Adipocyte (in vitro differentiated cells): ENCODE measurements around the gene ASH1L.
"Not testable (repeated sequence)": the region's sequence is repeated elsewhere in the genome, so short reads cannot be mapped to it uniquely, and the experiment has no call there.

Source experiments
- DNase-seq: peaks from one replicate; pipeline ENCODE4 v3.0.0-alpha.2; 2015; ENCODE audit warnings: low read depth
- H3K27me3 ChIP-seq: replicated peaks from 2 replicates; pipeline ENCODE4 v1.7.0; 2013; ENCODE audit warnings: mild to moderate bottlenecking, low read length, moderate library complexity; ENCODE audit not compliant: control insufficient read depth, insufficient read depth
- H3K36me3 ChIP-seq: 2 replicates; pipeline ENCODE4 v1.7.0; 2013; ENCODE audit warnings: low read length, mild to moderate bottlenecking, moderate library complexity; ENCODE audit not compliant: control insufficient read depth, insufficient read depth, severe bottlenecking
- H3K4me1 ChIP-seq: 2 replicates; pipeline ENCODE4 v1.7.0; 2013; ENCODE audit warnings: mild to moderate bottlenecking, low read length, moderate library complexity; ENCODE audit not compliant: control insufficient read depth, insufficient read depth
- H3K4me3 ChIP-seq: 2 replicates; pipeline ENCODE4 v1.7.0; 2013; ENCODE audit warnings: mild to moderate bottlenecking, low read length, moderate library complexity
- H3K9ac ChIP-seq: 2 replicates; pipeline ENCODE4 v1.7.0; 2013; ENCODE audit warnings: mild to moderate bottlenecking, low read length, moderate library complexity
- H3K9me3 ChIP-seq: 2 replicates; pipeline ENCODE4 v1.7.0; 2013; ENCODE audit warnings: mild to moderate bottlenecking, low read length, moderate library complexity; ENCODE audit not compliant: control insufficient read depth

ASH1L gene

DNA sequence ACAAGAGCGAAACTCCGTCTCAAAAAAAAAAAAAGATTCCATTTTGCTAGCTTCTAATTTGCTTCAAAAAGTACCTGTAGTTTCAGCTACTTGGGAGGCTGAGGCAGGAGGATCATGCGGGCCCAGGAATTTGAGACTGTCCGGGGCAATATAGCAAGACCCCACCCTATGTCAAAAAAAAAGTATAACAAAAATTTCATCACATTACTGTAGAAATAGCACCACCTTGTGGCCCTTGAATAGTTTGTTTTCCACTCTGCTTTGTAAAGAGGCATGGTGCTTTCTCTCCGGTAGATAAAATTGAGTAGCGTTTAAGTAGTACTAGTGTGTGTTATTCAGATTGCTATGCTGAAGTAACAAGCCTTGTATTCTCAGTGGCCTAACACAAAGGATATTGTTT, 29.2 kb upstream of the ASH1L start:
- no peaks in the 10 kb centered on the region for H3K27me3 ChIP-seq
- H3K9me3 ChIP-seq = no peaks in the 10 kb centered on the region
- no peaks in the 10 kb centered on the region for H3K4me1 ChIP-seq
- H3K36me3 ChIP-seq = no peaks in the 10 kb centered on the region
- DNase-seq = peak; percentile 90
- no peak overlapping the region for H3K4me3 ChIP-seq
- no peak overlapping the region for H3K9ac ChIP-seq

DNA sequence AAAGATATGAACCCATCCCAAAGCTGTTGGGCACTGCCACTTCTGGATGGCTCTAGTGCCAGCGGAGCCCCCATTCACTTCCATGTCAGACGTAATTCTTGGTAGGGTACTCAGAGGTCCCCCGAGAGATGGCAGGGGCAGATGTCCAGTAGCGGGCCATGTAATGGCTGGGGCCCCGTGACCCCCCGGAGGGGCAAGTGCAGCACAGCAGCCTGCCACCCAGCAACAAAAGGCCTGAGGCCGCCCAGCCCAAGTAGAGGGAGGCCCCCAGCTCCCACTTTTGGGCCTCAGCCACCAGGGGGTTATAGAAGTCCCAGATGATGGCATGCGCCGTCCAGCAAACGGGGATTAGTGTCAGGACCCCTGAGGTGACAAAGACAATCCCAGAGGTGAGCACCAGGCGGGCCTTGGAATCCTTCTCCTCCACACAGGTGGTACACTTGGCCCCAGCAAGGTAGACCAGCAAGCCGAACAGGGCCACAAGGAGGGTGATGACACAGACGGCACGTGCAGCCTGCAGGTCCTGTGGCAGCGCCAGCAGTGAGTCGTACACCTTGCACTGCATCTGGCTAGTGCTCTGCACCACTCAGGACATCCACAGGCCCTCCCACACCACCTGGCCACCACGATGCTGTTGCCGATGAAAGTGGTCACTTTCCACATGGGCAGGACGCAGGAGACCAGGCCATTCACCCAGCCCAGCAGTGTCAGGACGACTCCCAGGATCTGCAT, 28.1 kb upstream of the ASH1L start:
- not testable (repeated sequence) for DNase-seq, H3K9me3 ChIP-seq, H3K4me3 ChIP-seq, H3K9ac ChIP-seq, H3K4me1 ChIP-seq, H3K27me3 ChIP-seq, H3K36me3 ChIP-seq

DNA sequence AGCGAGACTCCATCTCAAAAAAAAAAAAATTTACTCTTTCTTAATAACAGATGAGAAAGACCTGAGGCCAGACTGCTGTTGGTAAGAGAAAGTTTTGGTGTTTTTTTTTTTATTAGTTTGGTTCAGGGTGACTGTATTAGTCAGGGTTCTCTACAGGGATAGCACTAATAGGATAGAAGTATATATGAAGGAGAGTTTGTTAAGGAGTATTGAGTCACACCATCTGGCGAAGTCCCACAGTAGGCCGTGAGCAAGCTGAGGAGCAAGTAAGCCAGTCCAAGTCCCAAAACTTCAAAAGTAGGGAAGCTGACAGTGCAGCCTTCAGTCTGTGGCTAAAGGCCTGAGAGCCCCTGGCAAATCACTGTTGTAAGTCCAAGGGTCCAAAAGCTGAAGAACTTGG, 26.7 kb upstream of the ASH1L start:
- not testable (repeated sequence) for DNase-seq, H3K4me1 ChIP-seq, H3K27me3 ChIP-seq, H3K9ac ChIP-seq, H3K9me3 ChIP-seq, H3K4me3 ChIP-seq, H3K36me3 ChIP-seq

DNA sequence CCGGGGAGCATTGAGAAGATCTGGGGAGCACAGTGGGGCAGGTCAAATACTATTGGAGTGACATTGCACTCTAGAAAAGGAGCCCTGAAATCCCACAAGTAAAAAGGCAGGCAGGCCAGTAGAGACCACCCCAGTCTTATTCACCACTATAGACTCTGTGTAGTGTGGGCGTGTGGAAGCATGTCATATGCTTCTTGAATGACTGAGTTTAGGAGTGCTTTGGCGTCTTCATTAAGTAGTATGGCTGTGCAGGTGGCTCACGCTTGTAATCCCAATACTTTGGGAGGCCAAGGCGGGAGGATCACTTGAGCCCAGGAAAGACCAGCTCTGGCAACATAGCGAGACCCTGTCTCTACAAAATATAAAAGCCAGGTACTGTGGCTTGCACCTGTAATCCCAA, 21.2 kb upstream of the ASH1L start:
- H3K9ac ChIP-seq, H3K27me3 ChIP-seq, H3K36me3 ChIP-seq, H3K4me3 ChIP-seq, H3K4me1 ChIP-seq, H3K9me3 ChIP-seq, DNase-seq: not testable (repeated sequence)

DNA sequence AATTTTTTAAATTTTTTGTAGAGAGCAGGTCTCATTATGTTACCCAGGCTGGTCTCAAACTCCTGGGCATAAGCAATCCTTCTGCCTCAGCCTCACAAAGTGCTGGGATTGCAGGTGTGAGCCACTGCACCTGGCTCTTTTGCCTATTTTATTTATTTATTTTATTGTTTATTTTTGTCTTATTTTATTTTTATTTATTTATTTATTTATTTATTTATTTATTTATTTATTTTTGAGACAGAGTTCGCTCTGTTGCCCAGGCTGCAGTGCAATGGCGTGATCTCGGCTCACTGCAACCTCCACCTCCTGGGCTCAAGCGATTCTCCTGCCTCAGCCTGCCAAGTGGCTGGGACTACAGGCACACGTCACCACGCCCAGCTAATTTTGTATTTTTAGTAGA, 13.0 kb upstream of the ASH1L start:
- H3K4me1 ChIP-seq = not testable (repeated sequence)

DNA sequence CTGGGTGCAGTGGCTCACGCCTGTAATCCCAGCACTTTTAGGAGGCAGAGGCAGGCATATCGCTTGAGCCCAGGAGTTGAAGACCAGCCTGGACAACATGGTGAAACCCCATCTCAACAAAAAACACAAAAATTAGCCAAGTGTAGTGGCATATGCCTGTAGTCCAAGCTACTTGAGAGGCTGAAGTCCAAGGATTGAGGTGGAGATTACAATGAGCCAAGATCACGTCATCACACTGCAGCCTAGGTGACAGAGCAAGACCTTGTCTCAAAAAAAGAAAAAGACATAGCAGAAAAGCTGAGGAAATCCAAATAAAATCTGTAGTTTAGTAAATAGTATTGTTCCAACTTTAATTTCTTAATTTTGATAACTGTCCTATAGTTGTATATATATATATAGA, 11.5 kb upstream of the ASH1L start:
- Histone ChIP-seq H3K4me1 (no peaks in the 10 kb centered on the region), H3K36me3 (no peaks in the 10 kb centered on the region), H3K9ac (no peak overlapping the region), H3K27me3 (no peaks in the 10 kb centered on the region), H3K9me3 (no peaks in the 10 kb centered on the region), H3K4me3 (no peak overlapping the region)
- no peak for DNase-seq

More for the DNA sequence above, 13.0 kb upstream of the ASH1L start:
- H3K36me3 ChIP-seq, H3K9me3 ChIP-seq, H3K9ac ChIP-seq, DNase-seq, H3K27me3 ChIP-seq, H3K4me3 ChIP-seq: not testable (repeated sequence)

DNA sequence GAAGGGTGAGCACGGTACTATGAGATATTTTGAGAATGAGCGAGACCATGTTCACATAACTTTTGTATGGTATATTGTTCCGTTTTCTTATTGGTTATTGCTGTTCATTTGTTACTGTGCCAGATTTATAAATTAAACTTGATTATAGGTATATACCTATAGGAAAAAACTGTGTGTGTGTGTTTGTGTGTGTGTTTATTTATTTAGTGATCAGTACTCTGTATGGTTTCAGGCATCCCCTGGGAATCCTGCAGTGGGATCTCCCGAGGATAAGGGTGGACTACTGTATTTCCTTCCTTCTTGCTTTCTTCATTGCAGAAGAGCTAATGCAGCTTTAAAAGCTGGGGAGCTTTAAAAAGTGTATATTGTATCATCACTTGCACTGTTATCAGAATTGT, 8.0 kb upstream of the ASH1L start:
- Histone ChIP-seq H3K4me3 (no peak overlapping the region), H3K27me3 (no peaks in the 10 kb centered on the region), H3K36me3 (no peaks in the 10 kb centered on the region), H3K9me3 (no peaks in the 10 kb centered on the region), H3K9ac (no peak overlapping the region), H3K4me1 (no peaks in the 10 kb centered on the region)
- DNase-seq = no peak

DNA sequence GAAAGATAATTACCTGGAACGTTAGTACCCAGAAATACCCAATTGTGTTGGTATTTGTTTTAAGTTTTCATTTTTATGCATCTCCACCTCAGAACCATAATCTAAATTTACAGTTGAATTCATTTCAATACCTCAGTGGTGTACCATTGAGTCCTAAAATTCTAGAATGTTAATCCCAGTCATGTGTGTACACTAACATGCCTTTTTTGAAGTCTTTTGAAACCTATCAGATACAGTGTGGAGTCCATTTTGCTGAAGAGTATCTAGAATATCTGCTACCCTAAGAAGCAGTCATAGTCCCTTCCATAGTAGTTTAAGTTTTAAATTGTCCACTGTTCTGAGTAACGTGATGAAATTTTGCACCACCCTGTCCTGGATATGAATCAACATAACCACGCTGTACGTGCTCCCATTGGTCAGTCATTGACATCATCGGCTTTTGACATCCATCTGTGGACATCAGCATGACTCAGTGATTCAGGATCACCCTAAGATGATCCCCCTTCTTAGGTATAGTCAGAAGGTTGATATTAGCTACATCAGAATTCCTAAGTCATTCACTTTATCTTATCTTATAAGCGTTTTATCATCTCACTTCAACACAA, 7.5 kb upstream of the ASH1L start:
- H3K9ac ChIP-seq = no peak overlapping the region
- no peaks in the 10 kb centered on the region for H3K4me1 ChIP-seq
- no peaks in the 10 kb centered on the region for H3K9me3 ChIP-seq
- DNase-seq = no peak
- H3K36me3 ChIP-seq = no peaks in the 10 kb centered on the region
- no peak overlapping the region for H3K4me3 ChIP-seq
- no peaks in the 10 kb centered on the region for H3K27me3 ChIP-seq

DNA sequence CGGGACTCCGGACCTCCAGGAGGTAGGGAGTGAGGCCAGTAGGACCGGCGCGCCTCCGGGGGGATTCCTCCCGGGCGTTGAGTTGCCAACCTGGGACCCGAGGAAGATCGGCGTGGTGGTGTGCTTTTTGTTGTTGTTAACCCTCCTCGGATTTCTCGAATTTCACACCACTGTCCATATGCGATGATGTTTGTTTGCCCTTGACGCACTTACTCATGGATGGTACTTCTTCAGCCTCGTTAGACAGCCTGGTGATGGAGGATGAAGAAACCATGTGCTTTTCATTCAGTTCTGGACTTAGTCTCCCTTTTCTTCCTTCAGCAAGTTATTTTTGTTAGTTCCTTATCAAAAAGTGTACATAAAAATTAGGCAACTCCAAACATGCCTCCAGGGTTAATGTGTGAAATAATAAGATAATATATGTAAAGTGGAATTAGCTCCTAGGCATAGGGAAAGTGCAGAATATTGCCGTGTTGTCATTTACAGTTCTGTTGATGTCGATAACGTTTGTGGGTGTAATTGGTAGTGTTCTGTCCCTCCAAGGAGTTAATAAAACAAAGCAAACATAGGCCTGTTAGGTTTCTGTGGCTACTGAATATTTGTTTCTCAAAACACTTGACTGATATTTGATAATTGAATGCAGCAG, 897 bp upstream of the ASH1L start:
- not testable (repeated sequence) for DNase-seq, H3K36me3 ChIP-seq, H3K9me3 ChIP-seq, H3K27me3 ChIP-seq
- H3K9ac ChIP-seq = peak overlapping the region; percentile 99
- peak overlapping the region; percentile 90 for H3K4me3 ChIP-seq
- peaks cover 17% of the 10 kb centered on the region for H3K4me1 ChIP-seq

DNA sequence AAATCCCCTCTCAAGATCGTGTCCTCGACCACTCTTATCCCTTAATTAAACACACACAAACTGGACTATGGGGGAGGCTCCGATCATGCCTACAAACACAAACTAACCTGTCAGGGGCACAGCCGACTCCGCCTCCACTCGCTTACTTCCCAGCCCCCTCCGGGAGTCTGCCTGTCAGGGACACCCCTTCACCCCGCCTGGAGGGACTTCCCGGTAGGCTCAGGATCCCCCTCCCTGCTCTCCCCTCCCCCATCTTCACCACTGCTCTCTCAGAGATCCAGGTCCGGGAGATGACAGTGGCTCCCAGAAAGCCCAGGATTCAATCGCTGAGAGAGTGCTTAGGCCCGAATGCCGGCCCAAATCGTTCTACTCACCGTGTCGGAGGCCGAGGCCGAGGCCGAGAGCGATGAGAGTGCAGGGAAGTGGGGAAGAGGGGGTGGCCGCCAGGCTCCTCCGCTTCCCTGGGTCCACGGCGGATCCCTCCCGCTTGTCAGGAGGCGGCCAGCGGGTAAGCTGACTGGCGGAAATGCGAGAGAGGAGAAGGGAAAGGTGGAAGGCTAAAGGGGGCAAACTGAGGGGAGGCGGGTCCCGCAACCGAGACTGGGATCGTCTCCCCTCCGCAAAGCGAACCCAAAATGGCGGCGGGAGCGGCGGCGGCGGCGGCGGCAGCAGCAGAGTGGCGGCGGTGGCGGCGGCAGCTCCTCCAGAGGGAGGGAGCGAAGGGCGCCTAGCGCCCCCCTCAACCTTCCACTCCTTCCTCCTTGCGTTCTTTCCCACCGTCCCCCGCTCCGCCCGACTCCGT, 623 bp downstream of the ASH1L start:
- not testable (repeated sequence) for H3K27me3 ChIP-seq, H3K9me3 ChIP-seq, H3K36me3 ChIP-seq
- DNase-seq = peak; percentile 77
- Histone ChIP-seq H3K9ac (peak overlapping the region; percentile 99), H3K4me1 (peaks cover 26% of the 10 kb centered on the region), H3K4me3 (peak overlapping the region; percentile 90)

DNA sequence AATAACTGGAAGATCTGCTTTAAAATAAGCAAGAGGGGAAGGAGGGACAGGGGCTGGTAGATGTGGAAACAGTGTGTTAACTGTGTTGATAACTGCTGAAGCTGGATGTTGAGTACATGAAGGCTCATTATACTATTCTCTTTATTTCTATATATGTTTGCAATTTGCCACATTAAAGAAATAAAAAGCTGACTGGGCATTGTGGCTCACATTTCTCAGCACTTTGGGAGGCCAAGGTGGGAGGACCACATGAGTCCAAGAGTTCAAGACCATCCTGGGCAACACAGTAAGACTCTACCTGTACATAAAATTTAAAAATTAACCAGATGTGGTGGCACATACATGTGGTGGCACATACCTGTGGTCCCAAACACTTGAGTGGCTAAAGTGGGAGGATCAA, 6.7 kb downstream of the ASH1L start:
- no peak for DNase-seq
- Histone ChIP-seq H3K36me3 (peaks cover 10% of the 10 kb centered on the region), H3K4me1 (peaks cover 21% of the 10 kb centered on the region), H3K9ac (no peak overlapping the region), H3K9me3 (no peaks in the 10 kb centered on the region), H3K4me3 (no peak overlapping the region), H3K27me3 (no peaks in the 10 kb centered on the region)
